Measurements from ENCODE around the gene LMTK3.

- TF ChIP-seq CTCF (IDR thresholded peaks at IDR 0.05; ENCODE audit: insufficient read depth, low read length), result no peak
- TF ChIP-seq POLR2AphosphoS5 (IDR thresholded peaks at IDR 0.05; ENCODE audit: low read depth), result no peak
- no peak for TF ChIP-seq SPI1 (IDR thresholded peaks at IDR 0.05; ENCODE audit: borderline replicate concordance, low read depth)
These were observed 70.1 kb downstream of the LMTK3 start for GRCh38 chr19:48441360-48442050.
